ENCODE data around the gene EMILIN2. TPM values are rescaled to one million over a fixed set of nuclear protein-coding genes. Genes with fewer than 3 reads are reported as not detected.

Gene EMILIN2
- total RNA-seq, 3 donors from 2014 or later = 13.3 to 19.6 (median 18.3) TPM

DNA sequence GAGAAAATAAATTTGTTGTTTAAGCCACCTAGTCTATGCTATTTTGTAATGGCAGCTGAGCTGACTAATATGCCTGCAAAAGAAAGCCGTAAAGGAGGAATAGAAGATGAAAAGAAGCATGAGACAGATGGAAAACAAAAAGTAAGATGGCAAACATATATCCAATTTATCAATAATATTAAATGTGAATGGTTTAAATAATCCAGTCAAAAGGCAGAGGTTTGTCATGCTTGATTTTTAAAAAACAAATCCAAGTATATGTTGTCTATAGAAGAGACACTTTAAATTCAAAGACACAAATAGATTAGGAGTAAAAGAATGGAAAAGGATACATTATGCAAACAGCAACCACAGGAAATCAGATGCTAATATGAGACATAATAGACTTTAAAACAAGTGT, 35.4 kb upstream of the EMILIN2 start:
- intact Hi-C loops (cut with DNase I, micrococcal nuclease) = no loop called here
- ATAC-seq (no peak), DNase-seq (no peak)
- Histone ChIP-seq H3K4me1 (ENCODE audit: low read depth) (no peaks in the 10 kb centered on the region), H3K4me3 (no peak overlapping the region), H3K36me3 (ENCODE audit: low read depth) (no peaks in the 10 kb centered on the region), H3K9me3 (peaks cover 10% of the 10 kb centered on the region)
- TF ChIP-seq, protein P1, sequence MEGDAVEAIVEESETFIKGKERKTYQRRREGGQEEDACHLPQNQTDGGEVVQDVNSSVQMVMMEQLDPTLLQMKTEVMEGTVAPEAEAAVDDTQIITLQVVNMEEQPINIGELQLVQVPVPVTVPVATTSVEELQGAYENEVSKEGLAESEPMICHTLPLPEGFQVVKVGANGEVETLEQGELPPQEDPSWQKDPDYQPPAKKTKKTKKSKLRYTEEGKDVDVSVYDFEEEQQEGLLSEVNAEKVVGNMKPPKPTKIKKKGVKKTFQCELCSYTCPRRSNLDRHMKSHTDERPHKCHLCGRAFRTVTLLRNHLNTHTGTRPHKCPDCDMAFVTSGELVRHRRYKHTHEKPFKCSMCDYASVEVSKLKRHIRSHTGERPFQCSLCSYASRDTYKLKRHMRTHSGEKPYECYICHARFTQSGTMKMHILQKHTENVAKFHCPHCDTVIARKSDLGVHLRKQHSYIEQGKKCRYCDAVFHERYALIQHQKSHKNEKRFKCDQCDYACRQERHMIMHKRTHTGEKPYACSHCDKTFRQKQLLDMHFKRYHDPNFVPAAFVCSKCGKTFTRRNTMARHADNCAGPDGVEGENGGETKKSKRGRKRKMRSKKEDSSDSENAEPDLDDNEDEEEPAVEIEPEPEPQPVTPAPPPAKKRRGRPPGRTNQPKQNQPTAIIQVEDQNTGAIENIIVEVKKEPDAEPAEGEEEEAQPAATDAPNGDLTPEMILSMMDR (IDR thresholded peaks at IDR 0.05) = no peak

DNA sequence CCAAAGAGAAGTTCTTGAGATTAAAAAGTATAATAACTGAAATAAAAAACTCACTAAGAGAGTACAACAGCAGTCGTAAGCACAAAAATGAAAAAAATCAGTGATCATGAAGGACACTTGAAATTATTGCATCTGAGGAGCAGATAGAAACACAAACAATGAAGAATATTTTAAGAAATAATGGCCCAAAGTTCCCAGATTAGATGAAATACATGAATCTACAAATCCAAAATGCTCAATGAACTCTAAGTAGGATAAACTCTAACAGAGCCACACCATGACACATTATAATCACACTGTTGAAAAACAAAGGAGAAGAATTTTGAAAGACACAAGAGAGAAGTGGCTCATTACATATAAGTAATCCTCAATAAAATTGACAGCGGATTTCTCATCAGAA, 31.9 kb upstream of the EMILIN2 start:
- no peaks in the 10 kb centered on the region for H3K36me3 ChIP-seq (ENCODE audit: low read depth)
- no peaks in the 10 kb centered on the region for H3K4me1 ChIP-seq (ENCODE audit: low read depth)
- no peak overlapping the region for H3K4me3 ChIP-seq
- intact Hi-C loops (cut with DNase I, micrococcal nuclease) = no loop called here
- H3K9me3 ChIP-seq = peaks cover 10% of the 10 kb centered on the region
- TF ChIP-seq, protein P1 (IDR thresholded peaks at IDR 0.05) = no peak
- ATAC-seq = no peak
- DNase-seq = no peak

DNA sequence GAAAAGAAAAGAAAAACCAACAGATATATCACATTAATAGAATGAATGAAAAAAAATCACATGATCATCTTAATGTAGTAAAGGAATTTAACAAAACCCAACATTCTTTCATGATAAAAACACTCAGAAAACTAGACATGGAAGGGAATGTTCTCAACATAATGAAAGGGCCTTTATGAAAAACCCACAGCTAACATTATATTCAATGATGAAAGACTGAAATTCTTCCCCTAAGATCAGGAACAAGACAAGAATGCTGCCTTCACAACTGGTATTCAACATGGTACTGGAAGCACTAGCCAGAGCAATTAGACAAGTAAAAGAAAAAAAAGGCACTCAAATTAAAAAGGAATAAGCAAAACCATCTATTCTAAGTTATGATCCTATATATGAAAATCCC, 28.5 kb upstream of the EMILIN2 start:
- Histone ChIP-seq H3K36me3 (ENCODE audit: low read depth) (no peaks in the 10 kb centered on the region), H3K9me3 (peaks cover 6% of the 10 kb centered on the region), H3K4me1 (ENCODE audit: low read depth) (no peaks in the 10 kb centered on the region), H3K4me3 (no peak overlapping the region)
- DNase-seq = no peak
- intact Hi-C loops (cut with DNase I, micrococcal nuclease) = no loop called here
- TF ChIP-seq, protein P1 (IDR thresholded peaks at IDR 0.05) = no peak
- no peak for ATAC-seq

DNA sequence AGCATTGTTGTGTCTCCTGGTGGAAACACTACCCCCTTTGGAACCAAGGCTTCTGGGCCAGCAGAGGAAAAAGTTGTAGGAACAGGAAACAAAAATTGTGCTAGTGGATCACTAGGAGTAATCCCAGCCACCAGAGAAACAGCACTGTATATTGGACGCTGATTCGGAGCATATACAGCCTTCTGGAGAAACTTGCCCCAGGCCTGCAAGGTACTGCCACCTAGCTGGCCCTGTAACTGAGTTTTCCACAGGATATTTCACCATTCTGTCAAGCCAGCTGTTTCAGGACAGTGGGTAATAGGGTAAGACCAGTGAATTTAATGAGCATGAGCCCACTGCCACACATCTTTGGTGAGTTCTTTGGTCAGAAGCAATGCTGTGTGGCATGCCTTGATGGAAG, 25.1 kb upstream of the EMILIN2 start:
- TF ChIP-seq, protein P1 (IDR thresholded peaks at IDR 0.05) = no peak
- Histone ChIP-seq H3K4me1 (ENCODE audit: low read depth) (no peaks in the 10 kb centered on the region), H3K36me3 (ENCODE audit: low read depth) (no peaks in the 10 kb centered on the region), H3K9me3 (peaks cover 10% of the 10 kb centered on the region), H3K4me3 (no peak overlapping the region)
- DNase-seq (no peak), ATAC-seq (no peak)
- intact Hi-C loops (cut with DNase I, micrococcal nuclease) = no loop called here

DNA sequence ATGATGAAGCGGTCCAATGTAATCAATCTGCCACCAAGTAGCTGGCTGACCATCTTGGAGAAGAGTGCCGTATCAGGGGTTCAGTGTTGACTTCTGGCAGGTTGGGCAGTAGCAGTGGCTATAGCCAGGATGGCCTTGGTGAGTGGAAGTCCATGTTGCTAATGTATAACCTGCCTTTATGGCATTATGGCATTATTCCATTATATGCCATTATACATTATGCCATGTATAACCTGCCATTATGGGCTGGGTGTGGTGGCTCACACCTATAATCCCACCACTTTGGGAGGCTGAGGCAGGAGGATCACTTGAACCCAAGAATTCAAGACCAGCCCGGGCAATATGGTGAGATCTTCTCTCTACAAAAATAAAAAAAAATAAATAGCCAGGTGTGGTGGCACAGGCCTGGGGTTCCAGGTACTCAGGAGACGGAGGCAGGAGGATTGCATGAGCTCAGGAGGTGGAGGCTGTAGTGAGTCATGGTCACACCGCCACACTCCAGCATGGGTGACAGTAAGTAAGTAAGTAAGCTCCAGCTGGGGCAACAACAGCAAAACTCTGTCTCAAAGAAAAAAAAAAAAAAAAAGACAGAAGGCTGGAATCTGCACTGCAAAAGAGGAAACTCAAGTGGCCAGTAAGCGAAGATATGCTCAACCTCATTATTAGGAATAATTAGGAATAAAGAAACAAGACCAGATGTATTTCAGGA, 24.4 kb upstream of the EMILIN2 start:
- peak; percentile 53 for ATAC-seq
- intact Hi-C loops (cut with DNase I, micrococcal nuclease) = no loop called here
- TF ChIP-seq, protein P1 (IDR thresholded peaks at IDR 0.05) = no peak

More for the DNA sequence above, 24.4 kb upstream of the EMILIN2 start:
- no peak overlapping the region for H3K4me3 ChIP-seq
- H3K9me3 ChIP-seq = peaks cover 10% of the 10 kb centered on the region
- no peaks in the 10 kb centered on the region for H3K4me1 ChIP-seq (ENCODE audit: low read depth)
- DNase-seq = no peak
- no peaks in the 10 kb centered on the region for H3K36me3 ChIP-seq (ENCODE audit: low read depth)
